C4-2B (cell line): ENCODE results near the gene C2CD5.

Experiments used
- ZFX ChIP-seq: fragments of 450-650 bp; IDR thresholded peaks from 2 replicates; pipeline ENCODE4 v1.6.1; 2017
- TF ChIP-seq, protein P1 (sequence below): fragments of 450-650 bp; conservative IDR thresholded peaks from 2 replicates; pipeline ENCODE4 v1.5.1; 2017; ENCODE audit warnings: mild to moderate bottlenecking

DNA sequence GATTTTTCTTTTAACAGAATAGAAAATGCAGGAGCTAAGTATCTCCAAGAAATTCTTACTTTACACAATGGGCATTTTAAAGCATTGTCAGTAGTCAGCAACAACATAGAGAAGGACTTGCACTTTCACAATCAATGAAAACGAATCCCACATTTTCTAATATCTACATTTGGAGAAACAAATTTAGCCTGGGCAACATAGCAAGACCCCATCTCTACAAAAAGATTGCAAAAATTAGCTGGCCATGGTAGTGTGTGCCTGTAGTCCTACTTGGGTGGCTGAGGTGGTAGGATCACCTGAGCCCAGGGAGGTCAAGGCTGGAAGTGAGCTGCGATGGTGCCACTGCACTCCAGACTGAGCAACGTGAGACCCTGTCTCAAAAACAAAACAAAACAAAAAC, 30.6 kb upstream of the C2CD5 start:
- TF ChIP-seq, protein P1, sequence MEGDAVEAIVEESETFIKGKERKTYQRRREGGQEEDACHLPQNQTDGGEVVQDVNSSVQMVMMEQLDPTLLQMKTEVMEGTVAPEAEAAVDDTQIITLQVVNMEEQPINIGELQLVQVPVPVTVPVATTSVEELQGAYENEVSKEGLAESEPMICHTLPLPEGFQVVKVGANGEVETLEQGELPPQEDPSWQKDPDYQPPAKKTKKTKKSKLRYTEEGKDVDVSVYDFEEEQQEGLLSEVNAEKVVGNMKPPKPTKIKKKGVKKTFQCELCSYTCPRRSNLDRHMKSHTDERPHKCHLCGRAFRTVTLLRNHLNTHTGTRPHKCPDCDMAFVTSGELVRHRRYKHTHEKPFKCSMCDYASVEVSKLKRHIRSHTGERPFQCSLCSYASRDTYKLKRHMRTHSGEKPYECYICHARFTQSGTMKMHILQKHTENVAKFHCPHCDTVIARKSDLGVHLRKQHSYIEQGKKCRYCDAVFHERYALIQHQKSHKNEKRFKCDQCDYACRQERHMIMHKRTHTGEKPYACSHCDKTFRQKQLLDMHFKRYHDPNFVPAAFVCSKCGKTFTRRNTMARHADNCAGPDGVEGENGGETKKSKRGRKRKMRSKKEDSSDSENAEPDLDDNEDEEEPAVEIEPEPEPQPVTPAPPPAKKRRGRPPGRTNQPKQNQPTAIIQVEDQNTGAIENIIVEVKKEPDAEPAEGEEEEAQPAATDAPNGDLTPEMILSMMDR: no peak
- no peak for TF ChIP-seq ZFX
